GM12872 (cell line): Measurements from ENCODE around the gene NABP1.

ENCODE experiments used
- CTCF ChIP-seq: IDR thresholded peaks from 3 replicates; pipeline ENCODE4 v1.5.1; 2011; ENCODE audit warnings: low read depth, mild to moderate bottlenecking, low read length, moderate library complexity; ENCODE audit not compliant: insufficient read depth

The NABP1 gene

DNA sequence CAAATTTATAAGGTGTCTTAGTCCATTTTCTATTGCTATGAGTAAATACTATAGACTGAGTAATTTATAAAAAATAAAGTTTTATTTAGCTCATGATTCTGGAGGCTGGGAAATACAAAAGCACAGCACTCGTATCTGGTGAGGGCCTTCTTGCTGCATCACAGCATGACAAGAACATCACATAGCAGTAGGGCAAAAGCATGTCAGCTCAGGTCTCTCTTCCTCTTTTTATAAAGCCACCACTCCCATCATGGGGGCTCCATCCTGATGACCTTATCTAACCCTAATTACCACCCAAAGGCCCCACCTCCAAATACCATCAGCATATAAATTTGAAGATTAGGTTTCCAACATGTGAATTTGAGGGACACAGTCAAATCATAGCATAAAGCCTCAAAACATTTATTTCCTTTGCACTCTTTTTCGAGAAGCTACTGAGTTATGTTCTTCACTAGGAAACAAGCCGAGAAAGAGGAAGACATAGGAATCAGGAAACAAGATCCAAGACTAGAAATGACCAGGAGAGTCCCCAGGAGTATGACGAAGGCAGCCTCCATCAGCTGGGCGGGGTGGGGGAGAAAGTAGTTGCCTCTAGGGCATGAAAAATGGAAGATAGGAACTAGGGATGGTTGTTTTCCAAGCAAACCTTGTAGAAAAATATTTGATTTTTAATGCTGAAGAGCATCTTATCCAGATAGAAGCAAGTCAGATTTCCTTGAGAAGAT lies 24.1 kb upstream of the NABP1 start:
- TF ChIP-seq CTCF: no peak

DNA sequence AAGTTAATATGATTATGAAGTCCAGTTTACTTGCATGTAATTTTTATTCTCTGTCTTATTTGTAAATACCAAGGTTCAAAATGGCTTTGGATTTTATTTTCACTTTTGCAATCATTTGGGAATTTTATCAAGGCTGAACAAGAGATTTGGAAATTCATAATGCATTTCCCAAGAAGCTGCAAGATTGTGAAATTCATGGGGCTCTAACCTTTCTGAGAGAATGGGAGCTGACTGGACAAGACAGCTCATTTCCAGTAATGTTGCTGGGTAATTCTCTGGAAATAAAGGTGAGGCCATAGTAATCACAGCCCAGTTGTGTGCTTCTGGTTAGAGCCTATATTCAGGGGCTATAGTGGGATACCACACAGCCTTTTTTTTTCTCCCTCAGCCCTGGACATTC lies 21.5 kb upstream of the NABP1 start:
- no peak for TF ChIP-seq CTCF

- TF ChIP-seq CTCF: no peak
Measured at GRCh38 chr2:191656792-191657191, 21.1 kb upstream of the NABP1 start.

DNA sequence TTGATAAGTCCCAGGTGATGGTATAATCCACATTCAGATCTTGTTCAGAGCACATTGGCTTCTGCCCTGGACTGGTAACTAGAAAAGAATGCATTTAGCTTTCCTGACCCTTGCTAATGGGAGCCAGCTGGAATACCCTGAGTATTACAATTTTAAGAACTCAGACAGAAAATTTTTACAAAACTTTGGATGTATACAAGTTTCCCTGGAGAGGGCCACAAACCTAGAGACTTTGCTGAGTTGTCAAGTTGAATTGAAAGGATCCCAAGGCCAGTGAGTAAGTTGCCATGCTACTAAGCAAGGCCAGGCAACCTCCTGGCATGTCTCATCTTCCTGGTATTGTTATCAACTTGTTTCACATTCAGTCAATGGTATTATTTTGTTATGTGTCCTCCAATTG lies 20.0 kb upstream of the NABP1 start:
- TF ChIP-seq CTCF: no peak

DNA sequence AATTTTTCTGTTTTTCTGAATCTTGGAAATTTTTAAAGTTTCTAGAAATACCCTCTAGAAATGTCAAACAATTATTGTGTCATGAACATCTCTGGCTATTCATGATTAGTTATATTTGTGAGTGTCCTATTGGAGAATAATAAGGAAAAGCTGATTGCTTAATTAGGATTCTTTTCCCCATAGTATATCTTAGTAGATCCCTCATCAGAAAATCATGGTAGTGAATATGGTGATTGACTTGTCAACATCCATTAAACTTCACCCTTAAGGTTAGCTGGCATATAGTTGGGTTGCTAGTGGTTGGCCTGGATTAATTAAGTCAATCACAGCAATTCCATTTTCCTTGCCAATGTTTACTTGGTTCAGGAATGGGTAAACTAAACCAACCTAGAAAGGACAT lies 18.7 kb upstream of the NABP1 start:
- no peak for TF ChIP-seq CTCF

- TF ChIP-seq CTCF: no peak
Measured at GRCh38 chr2:191660575-191660974, 17.4 kb upstream of the NABP1 start.

DNA sequence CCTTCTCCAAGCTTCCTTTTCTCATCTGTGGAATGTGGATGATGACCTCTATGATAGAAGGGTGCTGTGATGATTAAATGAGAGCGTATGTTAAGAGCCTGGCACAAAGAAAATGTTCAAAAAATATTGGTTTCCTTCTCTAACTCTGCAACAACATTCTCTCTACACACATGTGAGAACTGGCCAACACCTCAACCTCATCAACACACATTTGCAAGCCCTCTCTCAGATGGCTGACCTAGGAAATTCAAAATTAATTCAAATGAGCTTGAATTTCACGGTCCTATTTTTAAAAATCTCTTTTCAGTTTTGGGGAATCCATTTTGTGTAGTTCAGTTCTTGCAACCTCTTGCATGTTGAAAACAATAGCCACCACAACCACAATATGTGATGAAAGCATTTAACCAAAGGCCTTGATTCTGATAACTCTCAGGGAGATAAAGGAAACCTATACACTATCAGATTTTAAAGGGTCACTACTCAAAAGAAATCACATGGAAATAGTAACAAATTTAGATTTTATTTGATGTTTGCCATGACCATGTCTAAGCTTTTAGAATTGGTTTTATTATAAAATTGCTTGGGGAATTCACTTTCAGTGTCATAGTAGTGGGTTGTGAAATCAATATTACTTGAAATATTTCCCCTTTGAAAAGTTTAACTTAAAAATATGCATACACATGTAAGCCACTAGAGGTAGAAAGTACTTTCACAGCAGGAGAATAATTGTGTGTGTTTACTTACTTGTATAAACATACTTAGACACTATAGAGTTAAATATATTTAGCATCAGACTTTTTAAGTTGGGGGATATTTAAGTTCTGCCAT lies 16.6 kb upstream of the NABP1 start:
- TF ChIP-seq CTCF: no peak
